H9 (cell line): ENCODE measurements around the gene CNBP. TPM values are rescaled to one million over a fixed set of nuclear protein-coding genes. Genes with fewer than 3 reads are reported as not detected.

Experiments used
- DNase-seq: peaks from one replicate; pipeline ENCODE4 v3.0.0-alpha.2; 2017
- H2AFZ ChIP-seq: one replicate; pipeline ENCODE4 v1.6.1; 2013; ENCODE audit warnings: mild to moderate bottlenecking, low read length, control low read depth, moderate library complexity
- H2AK5ac ChIP-seq: 2 replicates; pipeline ENCODE4 v1.6.1; 2013; ENCODE audit warnings: low read length, control low read depth, mixed read lengths; ENCODE audit not compliant: insufficient read length
- H2BK120ac ChIP-seq: one replicate; pipeline ENCODE4 v1.6.1; 2013; ENCODE audit warnings: low read depth, mild to moderate bottlenecking, low read length, control low read depth, inconsistent platforms; ENCODE audit not compliant: poor library complexity, severe bottlenecking
- H2BK12ac ChIP-seq: 2 replicates; pipeline ENCODE4 v1.6.1; 2013; ENCODE audit warnings: low read length, control low read depth, mixed read lengths, low read depth; ENCODE audit not compliant: insufficient read length
- H2BK15ac ChIP-seq: 2 replicates; pipeline ENCODE4 v1.6.1; 2013; ENCODE audit warnings: low read depth, low read length, control low read depth
- H2BK20ac ChIP-seq: one replicate; pipeline ENCODE4 v1.6.1; 2013; ENCODE audit warnings: low read depth, mild to moderate bottlenecking, low read length, control low read depth, inconsistent platforms; ENCODE audit not compliant: poor library complexity, severe bottlenecking
- H2BK5ac ChIP-seq: 2 replicates; pipeline ENCODE4 v1.6.1; 2013; ENCODE audit warnings: low read length, control low read depth, mixed read lengths; ENCODE audit not compliant: insufficient read length
- H3K14ac ChIP-seq: 2 replicates; pipeline ENCODE4 v1.6.1; 2013; ENCODE audit warnings: low read length, control low read depth; ENCODE audit not compliant: insufficient read depth
- H3K18ac ChIP-seq: 2 replicates; pipeline ENCODE4 v1.6.1; 2013; ENCODE audit warnings: low read depth, mild to moderate bottlenecking, mixed read lengths, low read length, control low read depth; ENCODE audit not compliant: insufficient read length
- H3K23ac ChIP-seq: 2 replicates; pipeline ENCODE4 v1.6.1; 2013; ENCODE audit warnings: low read length, control low read depth, mixed read lengths, low read depth; ENCODE audit not compliant: insufficient read length
- H3K23me2 ChIP-seq: 2 replicates; pipeline ENCODE4 v1.6.1; 2013; ENCODE audit warnings: low read depth, mild to moderate bottlenecking, mixed read lengths, low read length, control low read depth; ENCODE audit not compliant: insufficient read length, poor library complexity, severe bottlenecking
- H3K27ac ChIP-seq: 2 replicates; pipeline ENCODE4 v1.5.1; 2013; ENCODE audit warnings: low read length, control low read depth, mixed read lengths, low read depth; ENCODE audit not compliant: insufficient read length
- H3K27me3 ChIP-seq: 2 replicates; pipeline ENCODE4 v1.6.1; 2013; ENCODE audit warnings: low read length, control low read depth, inconsistent platforms; ENCODE audit not compliant: insufficient read depth
- H3K4ac ChIP-seq: 2 replicates; pipeline ENCODE4 v1.6.1; 2013; ENCODE audit warnings: low read depth, mild to moderate bottlenecking, control low read depth, inconsistent platforms, low read length, moderate library complexity
- H3K4me1 ChIP-seq: 2 replicates; pipeline ENCODE4 v1.6.1; 2013; ENCODE audit warnings: low read length, control low read depth, inconsistent platforms; ENCODE audit not compliant: insufficient read depth
- H3K4me2 ChIP-seq: 2 replicates; pipeline ENCODE4 v1.6.1; 2013; ENCODE audit warnings: low read length, control low read depth, mixed read lengths; ENCODE audit not compliant: insufficient read length, insufficient read depth
- H3K56ac ChIP-seq: 2 replicates; pipeline ENCODE4 v1.6.1; 2013; ENCODE audit warnings: low read depth, mild to moderate bottlenecking, mixed read lengths, low read length, control low read depth; ENCODE audit not compliant: insufficient read length
- H3K79me1 ChIP-seq: 2 replicates; pipeline ENCODE4 v1.6.1; 2013; ENCODE audit warnings: low read depth, mild to moderate bottlenecking, moderate library complexity, low read length, control low read depth, inconsistent platforms; ENCODE audit not compliant: insufficient read depth, poor library complexity, severe bottlenecking
- H3K79me2 ChIP-seq: 2 replicates; pipeline ENCODE4 v1.6.1; 2013; ENCODE audit warnings: low read length, control low read depth, inconsistent platforms; ENCODE audit not compliant: insufficient read depth
- H3K9ac ChIP-seq: 2 replicates; pipeline ENCODE4 v1.6.1; 2013; ENCODE audit warnings: low read length, control low read depth, mixed read lengths; ENCODE audit not compliant: insufficient read length; ENCODE audit errors: extremely low read depth
- H3K9me3 ChIP-seq: one replicate; pipeline ENCODE4 v1.6.1; 2013; ENCODE audit warnings: low read depth, low read length, inconsistent platforms; ENCODE audit not compliant: control insufficient read depth
- H3T11ph ChIP-seq: one replicate; pipeline ENCODE4 v1.6.1; 2013; ENCODE audit warnings: mild to moderate bottlenecking, low read length, control low read depth, inconsistent platforms
- H4K20me1 ChIP-seq: one replicate; pipeline ENCODE4 v1.6.1; 2013; ENCODE audit not compliant: control insufficient read depth, insufficient read length, insufficient read depth
- H4K5ac ChIP-seq: 2 replicates; pipeline ENCODE4 v1.6.1; 2013; ENCODE audit warnings: low read depth, mild to moderate bottlenecking, mixed read lengths, low read length, control low read depth; ENCODE audit not compliant: insufficient read length
- H4K8ac ChIP-seq: replicated peaks from 2 replicates; pipeline ENCODE4 v1.6.1; 2013; ENCODE audit warnings: low read length, control low read depth, mixed read lengths, low read depth; ENCODE audit not compliant: insufficient read length
- H4K91ac ChIP-seq: 2 replicates; pipeline ENCODE4 v1.6.1; 2013; ENCODE audit warnings: low read depth, mild to moderate bottlenecking, moderate library complexity, mixed read lengths, low read length, control low read depth; ENCODE audit not compliant: insufficient read length
- H3K27ac Mint-ChIP-seq, 3 experiments: 2 replicates in 2 of 3; 3 replicates in 1 of 3; pipeline ENCODE4 v1.8.0; 2020 to 2021; ENCODE audit warnings: mixed read lengths in 3 of 3, mild to moderate bottlenecking in 1 of 3, moderate library complexity in 1 of 3
- H3K27me3 Mint-ChIP-seq: 2 replicates; pipeline ENCODE4 v1.8.0; 2021; ENCODE audit warnings: low read depth, mild to moderate bottlenecking, moderate library complexity, mixed read lengths
- H3K36me3 Mint-ChIP-seq, 3 experiments: 2 replicates in 2 of 3; 3 replicates in 1 of 3; pipeline ENCODE4 v1.8.0; 2020 to 2021; ENCODE audit warnings: low read depth in 3 of 3, mixed read lengths in 3 of 3; ENCODE audit not compliant: insufficient read depth in 1 of 3
- H3K4me1 Mint-ChIP-seq, 2 experiments: 2 replicates each; pipeline ENCODE4 v1.8.0; 2020; ENCODE audit warnings: mixed read lengths in 2 of 2
- H3K4me3 Mint-ChIP-seq, 2 experiments: 2 replicates in 1 of 2; 3 replicates in 1 of 2; pipeline ENCODE4 v1.8.0; 2020 to 2021; ENCODE audit warnings: mild to moderate bottlenecking in 2 of 2, mixed read lengths in 2 of 2, moderate library complexity in 1 of 2
- H3K9me3 Mint-ChIP-seq, 2 experiments: 2 replicates in 1 of 2; 3 replicates in 1 of 2; pipeline ENCODE4 v1.8.0; 2020; ENCODE audit warnings: mild to moderate bottlenecking in 2 of 2, mixed read lengths in 2 of 2, moderate library complexity in 1 of 2
- CTCF ChIP-seq: fragments of 200-600 bp; sonication (generic); conservative IDR thresholded peaks from 3 replicates; pipeline ENCODE4 v1.8.0; 2021; ENCODE audit warnings: antibody characterized with exemption, mild to moderate bottlenecking
- WGBS: extraction: QIAGEN DNeasy Blood & Tissue Kit; methylation state at CpG from one replicate; pipeline ENCODE4 v1.1.7; 2013; ENCODE audit warnings: missing lambda C conversion rate, low lambda C conversion rate, mixed read lengths; ENCODE audit not compliant: insufficient read length; ENCODE audit errors: extremely low coverage; 5-methylcytosine and 5-hydroxymethylcytosine counted together
- total RNA-seq: library from RNA; stranded (reverse); gene quantifications from 2 replicates; pipeline ENCODE4 v1.2.1, GENCODE V29; 2021

The CNBP gene
- total RNA-seq, 1 experiment from 2014 or later: 433 TPM

- H2AFZ ChIP-seq: no peak overlapping the region
- no peak overlapping the region for H3T11ph ChIP-seq
- no peak overlapping the region for H3K4ac ChIP-seq
- peak overlapping the region; percentile 82 to 91 for H3K4me3 Mint-ChIP-seq
- TF ChIP-seq CTCF: 0 out of 3 replicates have a peak, but pooled peaks have one; percentile 23
- H2BK120ac ChIP-seq: no peak overlapping the region
- peak overlapping the region; percentile 84 for H2BK12ac ChIP-seq
- peaks cover 0 to 4% (median 0%) of the 10 kb centered on the region in 3 experiments; a peak in 4 of 7 replicates for H3K36me3 Mint-ChIP-seq
- H3K9me3 Mint-ChIP-seq: no peaks in the 10 kb centered on the region
- H3K18ac ChIP-seq: peak overlapping the region; percentile 83
- no peaks in the 10 kb centered on the region for H3K79me1 ChIP-seq
- H3K9ac ChIP-seq: peak overlapping the region; percentile 82
- H3K27ac ChIP-seq: peak overlapping the region; percentile 90
- H3K27me3 ChIP-seq: no peaks in the 10 kb centered on the region
- H3K4me2 ChIP-seq: peak overlapping the region; percentile 84
- no peak overlapping the region for H2AK5ac ChIP-seq
- H3K9me3 ChIP-seq: no peaks in the 10 kb centered on the region
- H3K79me2 ChIP-seq: peaks cover 10% of the 10 kb centered on the region; the same call in 1 of the 2 replicates
- DNase-seq: peak; percentile 90
- H2BK20ac ChIP-seq: no peak overlapping the region
- H4K5ac ChIP-seq: peak overlapping the region; percentile 84
- no peaks in the 10 kb centered on the region; the same call in none of the 2 replicates for H3K27me3 Mint-ChIP-seq
- no peak overlapping the region for H3K23ac ChIP-seq
- H3K14ac ChIP-seq: peak overlapping the region; percentile 96
- peak overlapping the region; percentile 34; the same call in 1 of the 2 replicates for H2BK15ac ChIP-seq
- WGBS: no CpG with 5 or more reads among the region's 18 CpGs
- no peaks in the 10 kb centered on the region for H4K20me1 ChIP-seq
- H3K4me1 ChIP-seq: peaks cover 4% of the 10 kb centered on the region; the same call in 1 of the 2 replicates
- no peak overlapping the region for H3K56ac ChIP-seq
- peak overlapping the region; percentile 77 for H4K91ac ChIP-seq
- H2BK5ac ChIP-seq: peak overlapping the region; percentile 90
- peaks cover 39 to 45% of the 10 kb centered on the region in 2 experiments for H3K4me1 Mint-ChIP-seq
- peaks cover 10% of the 10 kb centered on the region for H3K23me2 ChIP-seq
- peak overlapping the region; percentile 89 to 96 (median 94) for H3K27ac Mint-ChIP-seq
- no peak overlapping the region for H4K8ac ChIP-seq
These were observed 63.3 kb downstream of the CNBP start for GRCh38 chr3:129120254-129121004.
